K562 (cell line): ENCODE data around the gene TMEM138. TPM values are rescaled to one million over a fixed set of nuclear protein-coding genes. Genes with fewer than 3 reads are reported as not detected.

Experiments used
- ARID1B ChIP-seq: fragments of 450-650 bp; IDR thresholded peaks from 2 replicates; pipeline ENCODE4 v1.6.1; 2016; ENCODE audit warnings: antibody characterized with exemption, mild to moderate bottlenecking, inconsistent platforms
- CBFA2T3 ChIP-seq: fragments of 450-650 bp; IDR thresholded peaks from 2 replicates; pipeline ENCODE4 v1.6.1; 2017
- EP300 ChIP-seq: IDR thresholded peaks from 2 replicates; pipeline ENCODE4 v1.6.1; 2012; ENCODE audit warnings: low read length, improper control_type of control experiment
- EP400 ChIP-seq: fragments of 450-650 bp; IDR thresholded peaks from 2 replicates; pipeline ENCODE4 v1.6.1; 2017; ENCODE audit warnings: antibody characterized with exemption, mild to moderate bottlenecking, moderate library complexity
- ETV6 ChIP-seq, 3 experiments: fragments of 150-350 bp in 1 of 3; sonication (generic) in 1 of 3; formaldehyde crosslinking in 1 of 3; IDR thresholded peaks; 2 replicates each; pipeline versions ENCODE4 v1.6.1 to v1.8.0; 2014 to 2022; ENCODE audit warnings: borderline replicate concordance in 2 of 3, low read depth in 2 of 3, antibody characterized with exemption in 1 of 3, low read length in 1 of 3, mild to moderate bottlenecking in 1 of 3, missing genetic modification reagents in 1 of 3
- HBP1 ChIP-seq: fragments of 450-650 bp; formaldehyde crosslinking; IDR thresholded peaks from 2 replicates; pipeline ENCODE4 v1.4.0; 2022; ENCODE audit warnings: missing genetic modification characterization
- HMBOX1 ChIP-seq: sonication (generic); IDR thresholded peaks from 2 replicates; pipeline ENCODE4 v1.6.1; 2016
- HNRNPLL ChIP-seq: fragments of 200-400 bp; formaldehyde crosslinking; IDR thresholded peaks from 2 replicates; pipeline ENCODE4 v1.6.1; 2017; ENCODE audit warnings: low read length, low read depth, mild to moderate bottlenecking; ENCODE audit not compliant: poor library complexity, severe bottlenecking
- JUN ChIP-seq, 2 experiments: sonication (generic) in 1 of 2; formaldehyde crosslinking in 1 of 2; IDR thresholded peaks; 2 replicates each; pipeline versions ENCODE4 v1.6.1 to v1.8.0; 2012 to 2022; ENCODE audit warnings: borderline replicate concordance in 2 of 2, mild to moderate bottlenecking in 2 of 2, improper control_type of control experiment in 1 of 2, low read depth in 1 of 2, low read length in 1 of 2, missing genetic modification reagents in 1 of 2
- MYBL2 ChIP-seq, 2 experiments: fragments of 450-650 bp in 1 of 2; sonication (generic) in 1 of 2; formaldehyde crosslinking in 1 of 2; IDR thresholded peaks; 2 replicates each; pipeline versions ENCODE4 v1.6.1 to v1.8.1; 2017 to 2022; ENCODE audit warnings: borderline replicate concordance in 1 of 2, inconsistent platforms in 1 of 2, low read depth in 1 of 2, mild to moderate bottlenecking in 1 of 2, missing genetic modification reagents in 1 of 2, moderate library complexity in 1 of 2
- NFE2L1 ChIP-seq: fragments of 450-650 bp; IDR thresholded peaks from 2 replicates; pipeline ENCODE4 v1.6.1; 2016; ENCODE audit warnings: missing genetic modification characterization, low read depth, mild to moderate bottlenecking, missing compliant biosample characterization, moderate library complexity, borderline replicate concordance
- PML ChIP-seq: IDR thresholded peaks from 2 replicates; pipeline ENCODE4 v1.6.1; 2012; ENCODE audit warnings: low read length, inconsistent platforms
- SMARCA4 ChIP-seq: fragments of 450-650 bp; IDR thresholded peaks from 2 replicates; pipeline ENCODE4 v1.6.1; 2016
- TEAD2 ChIP-seq: fragments of 450-650 bp; IDR thresholded peaks from 2 replicates; pipeline ENCODE4 v1.6.1; 2016; ENCODE audit warnings: missing genetic modification characterization, control low read depth, missing compliant biosample characterization
- XRCC4 ChIP-seq: IDR thresholded peaks from one replicate; pipeline ENCODE4 v1.6.1; 2011; ENCODE audit not compliant: insufficient read depth, insufficient read length; ENCODE audit errors: extremely low read depth
- ZBTB7A ChIP-seq: IDR thresholded peaks from 2 replicates; pipeline ENCODE4 v1.6.1; 2011; ENCODE audit warnings: low read depth, mild to moderate bottlenecking, low read length, moderate library complexity, borderline replicate concordance; ENCODE audit not compliant: control insufficient read depth
- ZNF263 ChIP-seq: sonication (generic); formaldehyde crosslinking; IDR thresholded peaks from 2 replicates; pipeline ENCODE4 v1.8.0; 2022; ENCODE audit warnings: mild to moderate bottlenecking, missing genetic modification reagents, borderline replicate concordance
- polyA plus RNA-seq, 8 experiments: library from polyadenylated mRNA; depleted of rRNA in 4 of 8; stranded (reverse) in 5 of 8; unstranded in 3 of 8; fragments of >200 nt; fragmentation: Nextera tagmentation in 2 of 8; fragmentation: Illumina TruSeq in 1 of 8; extraction: Ambion mirVana in 2 of 8; extraction: Trizol in 1 of 8; gene quantifications; 2 replicates each; pipeline versions ENCODE4 v1.2.1 to v1.2.3, GENCODE V29; 2011 to 2014; ENCODE audit warnings: inconsistent platforms in 1 of 8, missing spikeins in 1 of 8
- total RNA-seq, 7 experiments: library from RNA; depleted of rRNA in 6 of 7; stranded (reverse); fragments of >200 nt in 6 of 7; fragmentation: Illumina TruSeq in 2 of 7; extraction: Trizol in 2 of 7; gene quantifications; 2 replicates each; pipeline versions ENCODE4 v1.2.1 to v1.2.3, GENCODE V29; 2011 to 2021; ENCODE audit warnings: low replicate concordance in 1 of 7
- TF ChIP-seq, protein P1 (sequence below): sonication (generic); formaldehyde crosslinking; IDR thresholded peaks from 2 replicates; pipeline ENCODE4 v1.8.0; 2022; ENCODE audit warnings: mild to moderate bottlenecking, low read depth, missing genetic modification reagents

The TMEM138 gene
- total and polyA plus RNA-seq, 9 of the 15 experiments (the other 6 are each of a cell fraction or from before 2014, with no cell fraction given): 23.2 to 168 (median 63.1) TPM

- no peak for TF ChIP-seq ZBTB7A
- TF ChIP-seq ZNF263 (CRISPR knock-in tag): no peak
- no peak for TF ChIP-seq HMBOX1
- no peak for TF ChIP-seq TEAD2 (tag)
- TF ChIP-seq EP400: peak; percentile 48; the same call in 1 of the 2 replicates
- TF ChIP-seq ARID1B: peak; percentile 44
- no peak for TF ChIP-seq XRCC4
- TF ChIP-seq EP300: no peak; the same call in 1 of the 2 replicates
- TF ChIP-seq JUN (IDR thresholded peaks at IDR 0.05; ENCODE audit: borderline replicate concordance, low read depth, low read length): 0 out of 2 replicates have a peak, but pooled peaks have one; percentile 45
- TF ChIP-seq JUN (CRISPR knock-in tag; IDR thresholded peaks at IDR 0.05; ENCODE audit: borderline replicate concordance): no peak
- peak; percentile 59 for TF ChIP-seq CBFA2T3
- TF ChIP-seq, protein P1, sequence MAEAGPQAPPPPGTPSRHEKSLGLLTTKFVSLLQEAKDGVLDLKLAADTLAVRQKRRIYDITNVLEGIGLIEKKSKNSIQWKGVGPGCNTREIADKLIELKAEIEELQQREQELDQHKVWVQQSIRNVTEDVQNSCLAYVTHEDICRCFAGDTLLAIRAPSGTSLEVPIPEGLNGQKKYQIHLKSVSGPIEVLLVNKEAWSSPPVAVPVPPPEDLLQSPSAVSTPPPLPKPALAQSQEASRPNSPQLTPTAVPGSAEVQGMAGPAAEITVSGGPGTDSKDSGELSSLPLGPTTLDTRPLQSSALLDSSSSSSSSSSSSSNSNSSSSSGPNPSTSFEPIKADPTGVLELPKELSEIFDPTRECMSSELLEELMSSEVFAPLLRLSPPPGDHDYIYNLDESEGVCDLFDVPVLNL (CRISPR knock-in tag): no peak
- no peak for TF ChIP-seq ETV6 (IDR thresholded peaks at IDR 0.05; ENCODE audit: borderline replicate concordance in 1 of 2, low read depth in 2 of 2, low read length in 1 of 2)
- no peak for TF ChIP-seq ETV6 (CRISPR knock-in tag; IDR thresholded peaks at IDR 0.05; ENCODE audit: borderline replicate concordance)
- no peak for TF ChIP-seq HBP1 (CRISPR knock-in tag)
- TF ChIP-seq MYBL2 (IDR thresholded peaks at IDR 0.05; ENCODE audit: low read depth): no peak
- no peak for TF ChIP-seq MYBL2 (CRISPR knock-in tag; IDR thresholded peaks at IDR 0.05; ENCODE audit: borderline replicate concordance)
- TF ChIP-seq HNRNPLL: no peak
- no peak for TF ChIP-seq PML
- TF ChIP-seq NFE2L1 (tag): no peak
- TF ChIP-seq SMARCA4: peak; percentile 16; the same call in 1 of the 2 replicates
Measured at GRCh38 chr11:61334434-61335354, 27.5 kb upstream of the TMEM138 start (continued).
